Caco-2 (cell line): ENCODE measurements around the gene C2orf69. TPM values are rescaled to one million over a fixed set of nuclear protein-coding genes. Genes with fewer than 3 reads are reported as not detected.
A peak's percentile ranks its signal among the peaks of the same experiment; 100 is the strongest.
"Not testable (repeated sequence)": the region's sequence is repeated elsewhere in the genome, so short reads cannot be mapped to it uniquely, and the experiment has no call there.

ENCODE experiments used
- BruUV-seq: library from RNA; stranded (reverse); fragments of 400-500 nt; replicated peaks from 2 replicates; lab custom pipeline; 2021; lab: Mats Ljungman, UMichigan
- CTCF ChIA-PET: fragments of 300-600 bp; sonication (Branson Sonifier 250); formaldehyde crosslinking; loops from one replicate; lab custom pipeline; 2022; ENCODE audit warnings: antibody characterized with exemption; lab: Charles Lee
- POLR2A ChIA-PET: fragments of 300-600 bp; sonication (Branson Sonifier 250); formaldehyde crosslinking; loops from one replicate; lab custom pipeline; 2022; ENCODE audit warnings: antibody characterized with exemption; lab: Charles Lee
- DNase-seq, 2 experiments: peaks; one replicate each; pipeline versions ENCODE4 v3.0.0 to v3.0.0-alpha.2; 2020 to 2022
- H3K27me3 ChIP-seq: replicated peaks from 2 replicates; pipeline ENCODE4 v1.6.0; 2011; ENCODE audit warnings: low read length; ENCODE audit not compliant: control insufficient read depth, insufficient read depth
- H3K36me3 ChIP-seq: 2 replicates; pipeline ENCODE4 v1.5.1; 2011; ENCODE audit warnings: low read length; ENCODE audit not compliant: control insufficient read depth, insufficient read depth
- H3K4me1 ChIP-seq: fragments of 250-450 bp; sonication (Bioruptor Pico); 2 replicates; pipeline ENCODE4 v1.5.1; 2020; ENCODE audit warnings: mild to moderate bottlenecking
- H3K4me3 ChIP-seq: 2 replicates; pipeline ENCODE4 v1.5.1; 2011; ENCODE audit warnings: low read depth, mild to moderate bottlenecking, control low read depth, low read length
- H3K9me3 ChIP-seq: fragments of 250-450 bp; sonication (Bioruptor Pico); 2 replicates; pipeline ENCODE4 v1.5.1; 2020; ENCODE audit warnings: mild to moderate bottlenecking, moderate library complexity
- H3K27ac Mint-ChIP-seq: one replicate; pipeline ENCODE4 v1.8.0; 2022; ENCODE audit warnings: mixed read lengths; ENCODE audit not compliant: unreplicated experiment
- H3K27me3 Mint-ChIP-seq: one replicate; pipeline ENCODE4 v1.8.0; 2022; ENCODE audit warnings: mixed read lengths; ENCODE audit not compliant: insufficient read depth, unreplicated experiment
- H3K36me3 Mint-ChIP-seq: one replicate; pipeline ENCODE4 v1.8.0; 2022; ENCODE audit warnings: mild to moderate bottlenecking, mixed read lengths; ENCODE audit not compliant: insufficient read depth, unreplicated experiment
- H3K4me1 Mint-ChIP-seq: one replicate; pipeline ENCODE4 v1.8.0; 2022; ENCODE audit warnings: low read depth, mixed read lengths; ENCODE audit not compliant: unreplicated experiment
- H3K4me3 Mint-ChIP-seq: one replicate; pipeline ENCODE4 v1.8.0; 2022; ENCODE audit warnings: mild to moderate bottlenecking, moderate library complexity, mixed read lengths; ENCODE audit not compliant: unreplicated experiment
- H3K9me3 Mint-ChIP-seq: one replicate; pipeline ENCODE4 v1.8.0; 2022; ENCODE audit warnings: mixed read lengths; ENCODE audit not compliant: unreplicated experiment
- intact Hi-C: fragments of 100-400 bp; cut with micrococcal nuclease; formaldehyde crosslinking; loops from one replicate; pipeline ENCODE4 v1.10.0; 2022; ENCODE audit not compliant: unreplicated experiment
- total RNA-seq: library from RNA; stranded (reverse); gene quantifications from 2 replicates; pipeline ENCODE4 v1.2.3, GENCODE V29; 2022
- TF ChIP-seq, protein P1 (sequence below), 2 experiments: fragments of 200-600 bp in 1 of 2; IDR thresholded peaks; 1 replicate in 1 of 2; 2 replicates in 1 of 2; pipeline versions ENCODE4 v1.5.1 to v1.8.0; 2011 to 2022; ENCODE audit warnings: antibody characterized with exemption in 1 of 2, control low read depth in 1 of 2, inconsistent platforms in 1 of 2, low read depth in 1 of 2, low read length in 1 of 2, mild to moderate bottlenecking in 1 of 2, moderate library complexity in 1 of 2; ENCODE audit not compliant: insufficient read depth in 1 of 2, severe bottlenecking in 1 of 2, unreplicated experiment in 1 of 2

Gene C2orf69
- total RNA-seq, 1 experiment from 2014 or later: 17.1 TPM

DNA sequence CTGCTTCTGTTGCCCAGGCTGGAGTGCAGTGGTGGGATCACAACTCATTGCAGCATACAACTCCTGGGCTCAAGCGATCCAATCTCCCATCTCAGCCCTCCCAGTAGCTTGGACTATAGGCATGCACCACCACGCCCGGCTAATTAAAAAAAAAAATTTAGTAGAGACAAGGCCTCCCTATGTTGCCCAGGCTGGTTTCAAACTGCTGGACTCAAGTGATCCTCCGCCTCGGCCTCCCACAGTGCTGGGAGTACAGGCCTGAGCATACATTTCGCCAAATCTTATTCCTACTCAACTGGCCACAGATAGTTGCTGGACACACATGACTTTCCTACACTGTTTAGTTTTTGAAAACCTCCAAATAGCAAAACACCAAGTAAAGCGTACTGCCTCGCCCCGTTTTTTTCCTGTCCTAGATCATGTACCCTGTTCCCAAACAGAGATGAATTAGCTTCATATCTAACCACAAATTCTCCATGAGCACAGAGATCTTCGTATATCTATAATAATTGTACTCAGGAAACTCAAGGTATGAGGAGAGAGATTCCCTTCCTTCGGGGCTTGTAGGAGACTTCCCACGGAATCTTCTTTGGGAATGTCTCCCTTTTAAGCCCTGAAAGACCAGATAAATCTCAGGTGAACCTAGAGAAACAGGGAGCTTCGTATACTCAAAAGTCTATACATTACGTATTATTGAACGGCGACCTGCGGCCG is 598 bp upstream of the C2orf69 start:
- H3K4me3 ChIP-seq: peak overlapping the region; percentile 54
- no peaks in the 10 kb centered on the region for H3K36me3 ChIP-seq
- TSS peak; percentile 79 for BruUV-seq
- POLR2A ChIA-PET: interaction anchor here (0.5 to 0.8 kb wide), 3 partner anchors 44 to 515 kb away, joined by 3 to 6 read pairs (median 3); no protein-coding TSS in a partner anchor
- no peaks in the 10 kb centered on the region for H3K9me3 ChIP-seq
- peaks cover 23% of the 10 kb centered on the region for H3K4me1 Mint-ChIP-seq
- no peaks in the 10 kb centered on the region for H3K27me3 Mint-ChIP-seq
- no peaks in the 10 kb centered on the region for H3K27me3 ChIP-seq
- peaks cover 18% of the 10 kb centered on the region for H3K36me3 Mint-ChIP-seq
- peak overlapping the region; percentile 96 for H3K27ac Mint-ChIP-seq
- TF ChIP-seq, protein P1, sequence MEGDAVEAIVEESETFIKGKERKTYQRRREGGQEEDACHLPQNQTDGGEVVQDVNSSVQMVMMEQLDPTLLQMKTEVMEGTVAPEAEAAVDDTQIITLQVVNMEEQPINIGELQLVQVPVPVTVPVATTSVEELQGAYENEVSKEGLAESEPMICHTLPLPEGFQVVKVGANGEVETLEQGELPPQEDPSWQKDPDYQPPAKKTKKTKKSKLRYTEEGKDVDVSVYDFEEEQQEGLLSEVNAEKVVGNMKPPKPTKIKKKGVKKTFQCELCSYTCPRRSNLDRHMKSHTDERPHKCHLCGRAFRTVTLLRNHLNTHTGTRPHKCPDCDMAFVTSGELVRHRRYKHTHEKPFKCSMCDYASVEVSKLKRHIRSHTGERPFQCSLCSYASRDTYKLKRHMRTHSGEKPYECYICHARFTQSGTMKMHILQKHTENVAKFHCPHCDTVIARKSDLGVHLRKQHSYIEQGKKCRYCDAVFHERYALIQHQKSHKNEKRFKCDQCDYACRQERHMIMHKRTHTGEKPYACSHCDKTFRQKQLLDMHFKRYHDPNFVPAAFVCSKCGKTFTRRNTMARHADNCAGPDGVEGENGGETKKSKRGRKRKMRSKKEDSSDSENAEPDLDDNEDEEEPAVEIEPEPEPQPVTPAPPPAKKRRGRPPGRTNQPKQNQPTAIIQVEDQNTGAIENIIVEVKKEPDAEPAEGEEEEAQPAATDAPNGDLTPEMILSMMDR (IDR thresholded peaks at IDR 0.05; ENCODE audit: insufficient read depth in 1 of 2, low read depth in 1 of 2, low read length in 1 of 2, severe bottlenecking in 1 of 2, unreplicated experiment in 1 of 2): no peak
- peaks cover 12% of the 10 kb centered on the region for H3K4me1 ChIP-seq
- peak overlapping the region; percentile 93 for H3K4me3 Mint-ChIP-seq
- intact Hi-C loops: loop anchor here (1.0 to 2.0 kb wide), 3 partner anchors 45 to 172 kb away; partner anchors contain the start of genes FTCDNL1, MAIP1 and TYW5
- H3K9me3 Mint-ChIP-seq: no peaks in the 10 kb centered on the region
- peak in 1 of 2 experiments; percentile 22 for DNase-seq
- CTCF ChIA-PET: no interaction called here

DNA sequence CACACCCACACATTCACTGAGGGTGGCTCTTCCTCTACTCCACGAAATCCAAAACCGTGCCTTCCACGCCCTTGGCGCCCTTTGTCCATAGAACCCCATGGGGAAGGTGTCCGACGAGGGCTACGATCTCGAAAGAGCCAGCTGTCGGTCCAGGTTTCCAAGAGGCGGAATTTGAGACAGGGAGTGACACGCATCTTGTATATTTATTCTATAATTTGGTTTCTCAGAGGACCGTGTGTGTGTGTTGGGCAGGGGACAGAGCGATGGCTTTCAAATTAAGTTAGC is 726 bp downstream of the C2orf69 start:
- TF ChIP-seq, protein P1 (IDR thresholded peaks at IDR 0.05; ENCODE audit: insufficient read depth in 1 of 2, low read depth in 1 of 2, low read length in 1 of 2, severe bottlenecking in 1 of 2, unreplicated experiment in 1 of 2): no peak
- Histone ChIP-seq H3K36me3 (peaks cover 1% of the 10 kb centered on the region; the same call in 1 of the 2 replicates), H3K4me3 (peak overlapping the region; percentile 54), H3K9me3 (peaks cover 9% of the 10 kb centered on the region), H3K4me1 (peaks cover 12% of the 10 kb centered on the region), H3K27me3 (no peaks in the 10 kb centered on the region)
- no TSS peak for BruUV-seq
- no peak for DNase-seq
- H3K36me3 Mint-ChIP-seq: peaks cover 30% of the 10 kb centered on the region
- H3K9me3 Mint-ChIP-seq: no peaks in the 10 kb centered on the region
- H3K27ac Mint-ChIP-seq: peak overlapping the region; percentile 96
- H3K4me1 Mint-ChIP-seq: peaks cover 23% of the 10 kb centered on the region
- no peaks in the 10 kb centered on the region for H3K27me3 Mint-ChIP-seq
- ChIA-PET POLR2A (interaction anchor here (0.5 to 1.1 kb wide), 2 partner anchors 43 to 62 kb away, joined by 3 to 4 read pairs; partner anchors contain the start of genes MAIP1 and TYW5), CTCF (no interaction called here)
- intact Hi-C loops: loop anchor here (1.0 to 2.0 kb wide), 3 partner anchors 43 to 173 kb away; partner anchors contain the start of genes FTCDNL1, MAIP1 and TYW5
- H3K4me3 Mint-ChIP-seq: peak overlapping the region; percentile 93

DNA sequence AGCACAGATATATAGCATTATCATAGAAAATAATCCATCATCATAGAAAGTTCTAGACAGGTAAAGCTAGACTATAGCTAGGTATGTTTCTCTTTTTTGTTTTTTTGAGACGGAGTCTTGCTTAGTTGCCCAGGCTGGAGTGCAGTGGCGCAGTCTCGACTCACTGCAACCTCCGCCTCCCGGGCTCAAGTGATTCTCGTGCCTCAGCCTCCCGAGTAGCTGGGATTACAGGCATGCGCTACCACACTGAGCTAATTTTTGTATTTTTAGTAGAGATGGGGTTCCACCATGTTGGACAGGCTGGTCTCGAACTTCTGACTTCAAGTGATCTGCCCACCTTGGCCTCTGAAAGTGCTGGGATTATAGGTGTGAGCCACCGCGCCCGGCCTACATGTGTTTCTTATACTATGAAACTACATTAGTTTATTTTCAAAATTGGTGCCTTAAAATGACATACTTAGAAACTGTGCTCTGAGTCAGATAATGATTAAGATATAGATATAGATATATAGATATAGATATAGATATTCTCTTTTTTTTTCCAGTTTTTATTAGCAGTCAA is 1.5 kb downstream of the C2orf69 start:
- CTCF ChIA-PET: not testable (repeated sequence)
- H3K4me1 Mint-ChIP-seq: peaks cover 23% of the 10 kb centered on the region

More for the DNA sequence above, 1.5 kb downstream of the C2orf69 start:
- DNase-seq, intact Hi-C loops, H3K36me3 ChIP-seq, H3K27me3 ChIP-seq, BruUV-seq, H3K27ac Mint-ChIP-seq, H3K27me3 Mint-ChIP-seq, H3K9me3 Mint-ChIP-seq: not testable (repeated sequence)
- Mint-ChIP-seq H3K36me3 (peaks cover 38% of the 10 kb centered on the region), H3K4me3 (peak overlapping the region; percentile 93)
- Histone ChIP-seq H3K4me1 (peaks cover 12% of the 10 kb centered on the region), H3K9me3 (peaks cover 17% of the 10 kb centered on the region), H3K4me3 (peak overlapping the region; percentile 54)
- POLR2A ChIA-PET: interaction anchor here (0.5 to 1.1 kb wide), 2 partner anchors 42 to 61 kb away, joined by 3 to 4 read pairs; partner anchors contain the start of genes MAIP1 and TYW5
